ENCODE results near the gene RNASEH1.

GRCh38 chr2:3539836-3540235, 18.3 kb downstream of the RNASEH1 start:
- TF ChIP-seq GATA3 (IDR thresholded peaks at IDR 0.05; ENCODE audit: low read depth, low read length) (no peak), GATA2 (IDR thresholded peaks at IDR 0.05; ENCODE audit: low read depth, low read length) (no peak)
